Peyer's patch (tissue), 4 donors: ENCODE data around the gene MAN1A1. TPM values are rescaled to one million over a fixed set of nuclear protein-coding genes. Genes with fewer than 3 reads are reported as not detected.

Source experiments
- DNase-seq, 3 donors: peaks; one replicate each; pipeline ENCODE4 v3.0.0-alpha.2; 2017 to 2019
- H3K27ac ChIP-seq, 4 donors: fragments of 200-600 bp; sonication (generic); one replicate each; pipeline ENCODE4 v1.5.1; 2016 to 2019
- H3K27me3 ChIP-seq, 2 donors: fragments of 200-600 bp; sonication (generic); one replicate each; pipeline ENCODE4 v1.5.1; 2019
- H3K36me3 ChIP-seq, 3 donors: fragments of 200-600 bp; sonication (generic); one replicate each; pipeline ENCODE4 v1.5.1; 2016 to 2019
- H3K4me1 ChIP-seq, 4 donors: fragments of 200-600 bp; sonication (generic); one replicate each; pipeline ENCODE4 v1.5.1; 2016 to 2019
- H3K4me3 ChIP-seq, 4 donors: fragments of 200-600 bp; sonication (generic); 1 replicate in 3 of 4; 2 replicates in 1 of 4; pipeline ENCODE4 v1.5.1; 2016 to 2019; ENCODE audit warnings: mild to moderate bottlenecking in 1 of 4
- H3K9me3 ChIP-seq, 4 donors: fragments of 200-600 bp; sonication (generic); one replicate each; pipeline ENCODE4 v1.5.1; 2016 to 2019; ENCODE audit warnings: mild to moderate bottlenecking in 1 of 4
- CTCF ChIP-seq, 6 experiments: fragments of 450-650 bp in 4 of 6; fragments of 200-600 bp in 2 of 6; sonication (generic) in 1 of 6; IDR thresholded peaks; one replicate each; pipeline ENCODE4 v1.5.1; 2017 to 2019; ENCODE audit warnings: antibody characterized with exemption in 6 of 6, mild to moderate bottlenecking in 3 of 6, moderate library complexity in 1 of 6
- POLR2A ChIP-seq, 2 donors: fragments of 450-650 bp; IDR thresholded peaks; one replicate each; pipeline ENCODE4 v1.5.1; 2017; ENCODE audit warnings: antibody characterized with exemption in 2 of 2, mild to moderate bottlenecking in 2 of 2, moderate library complexity in 2 of 2
- total RNA-seq, 4 donors: library from RNA; depleted of rRNA; stranded (reverse); fragments of >200 nt; gene quantifications; one replicate each; pipeline ENCODE4 v1.1.0, GENCODE V29; 2016

MAN1A1 gene
- total RNA-seq, 4 donors from 2014 or later: 43.7 to 158 (median 103) TPM

DNA sequence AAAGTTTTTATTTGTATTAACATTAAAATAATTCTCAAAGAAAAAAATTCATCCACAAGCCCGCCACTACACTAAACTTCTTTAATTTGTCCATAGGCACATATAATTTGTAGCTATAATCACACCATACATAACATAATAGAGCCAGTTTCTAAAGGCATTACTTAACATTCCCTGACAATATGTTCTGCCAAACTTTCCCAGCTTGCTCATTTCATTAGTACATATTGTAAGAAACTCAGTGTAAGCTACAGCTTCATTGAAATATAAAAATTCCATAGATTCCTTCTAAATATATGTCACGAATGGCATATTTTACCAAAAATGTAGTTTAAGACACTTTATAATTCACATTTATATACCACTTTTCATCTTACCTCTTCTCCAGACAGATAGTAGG is 59.3 kb downstream of the MAN1A1 start:
- Histone ChIP-seq H3K9me3 (no peaks in the 10 kb centered on the region), H3K27me3 (no peaks in the 10 kb centered on the region), H3K4me1 (no peaks in the 10 kb centered on the region), H3K4me3 (no peak overlapping the region), H3K36me3 (no peaks in the 10 kb centered on the region), H3K27ac (no peak overlapping the region)
- TF ChIP-seq CTCF (IDR thresholded peaks at IDR 0.05) (no peak), POLR2A (IDR thresholded peaks at IDR 0.05) (no peak)
- DNase-seq: no peak

GRCh38 chr6:119289651-119290050 is 59.9 kb downstream of the MAN1A1 start:
- Histone ChIP-seq H3K9me3 (no peaks in the 10 kb centered on the region), H3K4me1 (no peaks in the 10 kb centered on the region), H3K27ac (no peak overlapping the region), H3K4me3 (no peak overlapping the region), H3K36me3 (no peaks in the 10 kb centered on the region), H3K27me3 (no peaks in the 10 kb centered on the region)
- no peak for DNase-seq
- TF ChIP-seq CTCF (IDR thresholded peaks at IDR 0.05) (no peak), POLR2A (IDR thresholded peaks at IDR 0.05) (no peak)

GRCh38 chr6:119285908-119286625 is 63.5 kb downstream of the MAN1A1 start:
- H3K36me3 ChIP-seq: no peaks in the 10 kb centered on the region
- no peak for DNase-seq
- H3K27me3 ChIP-seq: no peaks in the 10 kb centered on the region
- H3K27ac ChIP-seq: no peak overlapping the region
- TF ChIP-seq POLR2A (IDR thresholded peaks at IDR 0.05) (no peak), CTCF (IDR thresholded peaks at IDR 0.05) (no peak)
- H3K9me3 ChIP-seq: no peaks in the 10 kb centered on the region
- no peaks in the 10 kb centered on the region for H3K4me1 ChIP-seq
- no peak overlapping the region for H3K4me3 ChIP-seq

- TF ChIP-seq POLR2A (IDR thresholded peaks at IDR 0.05): no peak
- TF ChIP-seq CTCF (IDR thresholded peaks at IDR 0.05): no peak
- Histone ChIP-seq H3K36me3 (no peaks in the 10 kb centered on the region), H3K27ac (no peak overlapping the region), H3K4me1 (no peaks in the 10 kb centered on the region), H3K4me3 (no peak overlapping the region), H3K27me3 (no peaks in the 10 kb centered on the region), H3K9me3 (no peaks in the 10 kb centered on the region)
- DNase-seq: no peak
Measured at GRCh38 chr6:119284861-119285521, 64.6 kb downstream of the MAN1A1 start.

- no peaks in the 10 kb centered on the region for H3K9me3 ChIP-seq
- H3K4me1 ChIP-seq: no peaks in the 10 kb centered on the region
- H3K27ac ChIP-seq: no peak overlapping the region
- no peaks in the 10 kb centered on the region for H3K36me3 ChIP-seq
- H3K27me3 ChIP-seq: no peaks in the 10 kb centered on the region
- TF ChIP-seq POLR2A (IDR thresholded peaks at IDR 0.05) (no peak), CTCF (IDR thresholded peaks at IDR 0.05) (no peak)
- no peak for DNase-seq
- no peak overlapping the region for H3K4me3 ChIP-seq
Measured at GRCh38 chr6:119283979-119284545, 65.5 kb downstream of the MAN1A1 start.
